GM18511 (cell line): Measurements from ENCODE around the gene ZNF775.

Source experiments
- ATAC-seq: cut with Tn5 transposase; IDR thresholded peaks from one replicate; pipeline ENCODE4 v1.9.1; 2021; ENCODE audit warnings: mild to moderate bottlenecking, moderate library complexity; ENCODE audit not compliant: unreplicated experiment

The ZNF775 gene

GRCh38 chr7:150434240-150434639 lies 55.1 kb downstream of the ZNF775 start:
- ATAC-seq, result no peak

GRCh38 chr7:150435047-150435389 lies 55.9 kb downstream of the ZNF775 start:
- ATAC-seq, result no peak

- ATAC-seq, result peak; percentile 92
Observed at GRCh38 chr7:150435390-150436073, 56.4 kb downstream of the ZNF775 start.

- ATAC-seq, result no peak
Observed at GRCh38 chr7:150439967-150440366, 60.8 kb downstream of the ZNF775 start.

- ATAC-seq, result no peak
Observed at GRCh38 chr7:150441524-150441923, 62.4 kb downstream of the ZNF775 start.

- no peak for ATAC-seq
Observed at GRCh38 chr7:150442811-150443210, 63.7 kb downstream of the ZNF775 start.

- ATAC-seq, result no peak
Observed at GRCh38 chr7:150443793-150444540, 64.8 kb downstream of the ZNF775 start.

GRCh38 chr7:150444674-150445365 lies 65.7 kb downstream of the ZNF775 start:
- ATAC-seq, result no peak

GRCh38 chr7:150446288-150446938 lies 67.3 kb downstream of the ZNF775 start:
- ATAC-seq, result no peak
